Esophagus squamous epithelium (tissue), 4 donors: ENCODE measurements around the gene OR5F1.

Experiments
- CTCF ChIP-seq, 6 experiments: fragments of 450-650 bp in 4 of 6; fragments of 200-600 bp in 2 of 6; sonication (generic) in 2 of 6; IDR thresholded peaks; one replicate each; pipeline ENCODE4 v1.5.1; 2016 to 2019; ENCODE audit warnings: antibody characterized with exemption in 6 of 6, mild to moderate bottlenecking in 4 of 6, moderate library complexity in 4 of 6
- POLR2A ChIP-seq, 4 donors: fragments of 450-650 bp; IDR thresholded peaks; one replicate each; pipeline ENCODE4 v1.6.1; 2017; ENCODE audit warnings: antibody characterized with exemption in 4 of 4, mild to moderate bottlenecking in 4 of 4, moderate library complexity in 3 of 4

- TF ChIP-seq CTCF (IDR thresholded peaks at IDR 0.05) (no peak), POLR2A (IDR thresholded peaks at IDR 0.05) (no peak)
Measured at GRCh38 chr11:55970935-55971334, 23.5 kb downstream of the OR5F1 start.
